PC-3 (cell line): ENCODE data around the gene CAPN7. TPM values are rescaled to one million over a fixed set of nuclear protein-coding genes. Genes with fewer than 3 reads are reported as not detected.

Source experiments
- ATAC-seq: fragments of 200-7000 bp; cut with Tn5 transposase; 2 replicates; pipeline ENCODE4 v1.9.1; 2020; ENCODE audit warnings: mild to moderate bottlenecking, moderate library complexity
- BruUV-seq: library from RNA; stranded (reverse); fragments of 400-500 nt; replicated peaks from 2 replicates; lab custom pipeline; 2021; lab: Mats Ljungman, UMichigan
- CTCF ChIA-PET: fragments of 300-600 bp; sonication (Branson Sonifier 250); formaldehyde crosslinking; loops from one replicate; lab custom pipeline; 2022; ENCODE audit warnings: antibody characterized with exemption; lab: Charles Lee
- POLR2A ChIA-PET: fragments of 300-600 bp; sonication (Branson Sonifier 250); formaldehyde crosslinking; loops from one replicate; lab custom pipeline; 2022; ENCODE audit warnings: antibody characterized with exemption; ENCODE audit not compliant: unreplicated experiment; lab: Charles Lee
- DNase-seq: peaks from one replicate; pipeline ENCODE4 v3.0.0-alpha.2; 2015
- H2AFZ ChIP-seq: fragments of 300-600 bp; sonication (generic); 2 replicates; pipeline ENCODE4 v1.6.0; 2016; ENCODE audit warnings: antibody characterized with exemption, low read length
- H3F3A ChIP-seq: fragments of 300-600 bp; sonication (generic); one replicate; pipeline ENCODE4 v1.6.0; 2017; ENCODE audit warnings: antibody characterized with exemption, low read length, control low read depth, mild to moderate bottlenecking; ENCODE audit not compliant: unreplicated experiment
- H3K27ac ChIP-seq: fragments of 300-600 bp; sonication (generic); 2 replicates; pipeline ENCODE4 v1.5.1; 2016; ENCODE audit warnings: mild to moderate bottlenecking, low read length
- H3K27me3 ChIP-seq: fragments of 300-600 bp; sonication (generic); 2 replicates; pipeline ENCODE4 v1.6.1; 2016; ENCODE audit warnings: low read length, mixed read lengths
- H3K36me3 ChIP-seq: fragments of 300-600 bp; sonication (generic); 2 replicates; pipeline ENCODE4 v1.6.1; 2016; ENCODE audit warnings: low read depth, mixed run types, low read length, mixed read lengths
- H3K4me1 ChIP-seq: fragments of 300-600 bp; sonication (generic); 2 replicates; pipeline ENCODE4 v1.5.1; 2016; ENCODE audit warnings: low read length; ENCODE audit not compliant: insufficient read depth
- H3K4me2 ChIP-seq: fragments of 300-600 bp; sonication (generic); 2 replicates; pipeline ENCODE4 v1.6.0; 2016; ENCODE audit warnings: low read length
- H3K4me3 ChIP-seq: fragments of 300-600 bp; sonication (generic); 2 replicates; pipeline ENCODE4 v1.5.1; 2016; ENCODE audit warnings: mild to moderate bottlenecking, low read length, mixed read lengths
- H3K79me2 ChIP-seq: fragments of 300-600 bp; sonication (generic); 2 replicates; pipeline ENCODE4 v1.6.1; 2017; ENCODE audit warnings: low read length, mixed read lengths
- H3K9ac ChIP-seq: fragments of 300-600 bp; sonication (generic); 2 replicates; pipeline ENCODE4 v1.6.0; 2016; ENCODE audit warnings: mild to moderate bottlenecking, low read length
- H3K9me2 ChIP-seq: fragments of 300-600 bp; sonication (generic); replicated peaks from 2 replicates; pipeline ENCODE4 v1.6.1; 2016; ENCODE audit warnings: mixed run types, low read length, mixed read lengths
- H3K9me3 ChIP-seq: fragments of 300-600 bp; sonication (generic); 2 replicates; pipeline ENCODE4 v1.6.1; 2016; ENCODE audit warnings: low read length, mixed read lengths
- H4K20me1 ChIP-seq: fragments of 300-600 bp; sonication (generic); 2 replicates; pipeline ENCODE4 v1.6.1; 2016; ENCODE audit warnings: low read length, mixed read lengths
- CTCF ChIP-seq: fragments of 300-600 bp; sonication (generic); conservative IDR thresholded peaks from 2 replicates; pipeline ENCODE4 v1.5.1; 2017; ENCODE audit warnings: antibody characterized with exemption, low read depth, mild to moderate bottlenecking, low read length
- EZH2 ChIP-seq: fragments of 300-600 bp; sonication (generic); IDR thresholded peaks from one replicate; pipeline ENCODE4 v1.6.1; 2017; ENCODE audit warnings: antibody characterized with exemption, mild to moderate bottlenecking, low read length; ENCODE audit not compliant: unreplicated experiment
- EZH2phosphoT487 ChIP-seq: fragments of 300-600 bp; sonication (generic); IDR thresholded peaks from 2 replicates; pipeline ENCODE4 v1.6.1; 2018; ENCODE audit warnings: mild to moderate bottlenecking, antibody characterized with exemption, low read length, borderline replicate concordance
- intact Hi-C: fragments of 100-400 bp; cut with micrococcal nuclease; formaldehyde crosslinking; loops from 2 replicates; pipeline ENCODE4 v1.9.0; 2023
- total RNA-seq: library from RNA; depleted of rRNA; stranded (reverse); fragments of >200 nt; gene quantifications from 2 replicates; pipeline ENCODE4 v1.2.3, GENCODE V29; 2014

CAPN7 gene
- total RNA-seq, 1 experiment from 2014 or later: 32.7 TPM

GRCh38 chr3:15216501-15216900 lies 10.5 kb downstream of the CAPN7 start:
- no peak overlapping the region for H3K4me3 ChIP-seq
- ChIA-PET POLR2A (no interaction called here), CTCF (no interaction called here)
- H3K9me2 ChIP-seq: no peaks in the 10 kb centered on the region
- ATAC-seq (no peak), DNase-seq (no peak)
- no peaks in the 10 kb centered on the region for H3K79me2 ChIP-seq
- no peaks in the 10 kb centered on the region for H3K9me3 ChIP-seq
- H3K27ac ChIP-seq: no peak overlapping the region
- H3K36me3 ChIP-seq: peaks cover 53% of the 10 kb centered on the region
- no peaks in the 10 kb centered on the region for H4K20me1 ChIP-seq
- no peak for TF ChIP-seq CTCF
- no peak for TF ChIP-seq EZH2phosphoT487
- no peak for TF ChIP-seq EZH2
- H3F3A ChIP-seq: no peaks in the 10 kb centered on the region
- no peaks in the 10 kb centered on the region for H3K27me3 ChIP-seq
- no peak overlapping the region for H2AFZ ChIP-seq
- H3K4me2 ChIP-seq: no peak overlapping the region
- intact Hi-C loops: no loop called here
- no peaks in the 10 kb centered on the region for H3K4me1 ChIP-seq
- no peak overlapping the region for H3K9ac ChIP-seq
- BruUV-seq: no TSS peak

- ChIA-PET CTCF (interaction anchor here (0.7 kb wide), 1 partner anchor 166 kb away, joined by 4 read pairs; no protein-coding TSS in a partner anchor), POLR2A (no interaction called here)
- DNase-seq: no peak
- intact Hi-C loops: no loop called here
- H3K4me2 ChIP-seq: no peak overlapping the region
- no peaks in the 10 kb centered on the region for H3K27me3 ChIP-seq
- peaks cover 55% of the 10 kb centered on the region for H3K36me3 ChIP-seq
- H4K20me1 ChIP-seq: no peaks in the 10 kb centered on the region
- no peak overlapping the region for H3K4me3 ChIP-seq
- H3K9ac ChIP-seq: no peak overlapping the region
- H3F3A ChIP-seq: no peaks in the 10 kb centered on the region
- no peak overlapping the region for H3K27ac ChIP-seq
- H3K4me1 ChIP-seq: no peaks in the 10 kb centered on the region
- H3K9me2 ChIP-seq: no peaks in the 10 kb centered on the region
- H2AFZ ChIP-seq: no peak overlapping the region
- no peak for TF ChIP-seq EZH2phosphoT487
- no peak for TF ChIP-seq EZH2
- no peak for TF ChIP-seq CTCF
- no peaks in the 10 kb centered on the region for H3K9me3 ChIP-seq
- no peak for ATAC-seq
- no peaks in the 10 kb centered on the region for H3K79me2 ChIP-seq
- no TSS peak for BruUV-seq
These were observed 11.1 kb downstream of the CAPN7 start for GRCh38 chr3:15217011-15217671.

- Histone ChIP-seq H3K36me3 (peaks cover 54% of the 10 kb centered on the region), H3K4me2 (no peak overlapping the region), H3F3A (no peaks in the 10 kb centered on the region), H3K9me3 (no peaks in the 10 kb centered on the region), H2AFZ (no peak overlapping the region), H3K9me2 (no peaks in the 10 kb centered on the region), H3K9ac (no peak overlapping the region), H3K27me3 (no peaks in the 10 kb centered on the region), H3K4me1 (no peaks in the 10 kb centered on the region), H3K27ac (no peak overlapping the region), H4K20me1 (no peaks in the 10 kb centered on the region), H3K79me2 (no peaks in the 10 kb centered on the region), H3K4me3 (no peak overlapping the region)
- CTCF ChIA-PET: interaction anchor here (0.7 kb wide), 1 partner anchor 167 kb away, joined by 4 read pairs; no protein-coding TSS in a partner anchor
- intact Hi-C loops: no loop called here
- BruUV-seq: no TSS peak
- DNase-seq (no peak), ATAC-seq (no peak)
- POLR2A ChIA-PET: interaction anchor here (0.6 kb wide), 1 partner anchor 153 kb away, joined by 9 read pairs; no protein-coding TSS in a partner anchor
- no peak for TF ChIP-seq CTCF
- no peak for TF ChIP-seq EZH2
- TF ChIP-seq EZH2phosphoT487: no peak
These were observed 11.8 kb downstream of the CAPN7 start for GRCh38 chr3:15217841-15218267.
